ENCODE data around the gene MED13L.
"Not testable (repeated sequence)": the region's sequence is repeated elsewhere in the genome, so short reads cannot be mapped to it uniquely, and the experiment has no call there.

The MED13L gene

GRCh38 chr12:115976829-115977228 is 300.7 kb downstream of the MED13L start:
- DNase-seq = not testable (repeated sequence)

- no peak for DNase-seq
Observed at GRCh38 chr12:115975411-115975810, 302.1 kb downstream of the MED13L start.

GRCh38 chr12:115973968-115974724 is 303.3 kb downstream of the MED13L start:
- no peak for DNase-seq

GRCh38 chr12:115973066-115973465 is 304.4 kb downstream of the MED13L start:
- DNase-seq = no peak

GRCh38 chr12:115972241-115972640 is 305.3 kb downstream of the MED13L start:
- DNase-seq = no peak

- DNase-seq = no peak
Observed at GRCh38 chr12:115968211-115968610, 309.3 kb downstream of the MED13L start.

- no peak for DNase-seq
Observed at GRCh38 chr12:115966376-115966775, 311.1 kb downstream of the MED13L start.

- DNase-seq = no peak
Observed at GRCh38 chr12:115964626-115965025, 312.9 kb downstream of the MED13L start.

GRCh38 chr12:115964214-115964613 is 313.3 kb downstream of the MED13L start:
- no peak for DNase-seq

- DNase-seq = no peak
Observed at GRCh38 chr12:115962216-115962615, 315.3 kb downstream of the MED13L start.

- no peak for DNase-seq
Observed at GRCh38 chr12:115960868-115961802, 316.4 kb downstream of the MED13L start.

GRCh38 chr12:115957686-115958290 is 319.7 kb downstream of the MED13L start:
- DNase-seq = no peak

- no peak for DNase-seq
Observed at GRCh38 chr12:115956659-115957058, 320.8 kb downstream of the MED13L start.

GRCh38 chr12:115956236-115956635 is 321.3 kb downstream of the MED13L start:
- DNase-seq = no peak

- no peak for DNase-seq
Observed at GRCh38 chr12:115953450-115953849, 324.0 kb downstream of the MED13L start.

GRCh38 chr12:115953031-115953430 is 324.5 kb downstream of the MED13L start:
- no peak for DNase-seq

GRCh38 chr12:115950959-115951358 is 326.5 kb downstream of the MED13L start:
- DNase-seq = no peak

- no peak for DNase-seq
Observed at GRCh38 chr12:115949675-115950074, 327.8 kb downstream of the MED13L start.

- DNase-seq = no peak
Observed at GRCh38 chr12:115947696-115948062, 329.8 kb downstream of the MED13L start.

- no peak for DNase-seq
Observed at GRCh38 chr12:115946867-115947695, 330.4 kb downstream of the MED13L start.

- no peak for DNase-seq
Observed at GRCh38 chr12:115946092-115946491, 331.4 kb downstream of the MED13L start.

Data from hypothalamus (tissue), 51 donors.